K562 (cell line): ENCODE measurements around the gene KCNC4. TPM values are rescaled to one million over a fixed set of nuclear protein-coding genes. Genes with fewer than 3 reads are reported as not detected.

Experiments
- CHAMP1 ChIP-seq: fragments of 450-650 bp; IDR thresholded peaks from 2 replicates; pipeline ENCODE4 v1.6.1; 2016; ENCODE audit warnings: mild to moderate bottlenecking
- REST ChIP-seq, 2 experiments: fragments of 450-650 bp; formaldehyde crosslinking in 1 of 2; IDR thresholded peaks; 2 replicates each; pipeline versions ENCODE4 v1.4.0 to v1.6.1; 2014 to 2020; ENCODE audit warnings: mild to moderate bottlenecking in 2 of 2, borderline replicate concordance in 1 of 2, low read depth in 1 of 2
- polyA plus RNA-seq, 8 experiments: library from polyadenylated mRNA; depleted of rRNA in 4 of 8; stranded (reverse) in 5 of 8; unstranded in 3 of 8; fragments of >200 nt; fragmentation: Nextera tagmentation in 2 of 8; fragmentation: Illumina TruSeq in 1 of 8; extraction: Ambion mirVana in 2 of 8; extraction: Trizol in 1 of 8; gene quantifications; 2 replicates each; pipeline versions ENCODE4 v1.2.1 to v1.2.3, GENCODE V29; 2011 to 2014; ENCODE audit warnings: inconsistent platforms in 1 of 8, missing spikeins in 1 of 8
- total RNA-seq, 7 experiments: library from RNA; depleted of rRNA in 6 of 7; stranded (reverse); fragments of >200 nt in 6 of 7; fragmentation: Illumina TruSeq in 2 of 7; extraction: Trizol in 2 of 7; gene quantifications; 2 replicates each; pipeline versions ENCODE4 v1.2.1 to v1.2.3, GENCODE V29; 2011 to 2021; ENCODE audit warnings: low replicate concordance in 1 of 7

Gene KCNC4
- total and polyA plus RNA-seq, 9 of the 15 experiments (the other 6 are each of a cell fraction or from before 2014, with no cell fraction given): 0.07 to 1.8 (median 0.73) TPM

- TF ChIP-seq REST (IDR thresholded peaks at IDR 0.05; ENCODE audit: borderline replicate concordance) (no peak), REST (CRISPR knock-in tag; IDR thresholded peaks at IDR 0.05; ENCODE audit: low read depth) (no peak), CHAMP1 (no peak)
- TF ChIP-seq, all 486 proteins: peak for 0
Observed at GRCh38 chr1:110240476-110241210, 30.5 kb downstream of the KCNC4 start (continued).
